RWPE1 (cell line): ENCODE data around the gene GUCY1A2.

ENCODE experiments used
- CTCF ChIA-PET: fragments of 350-600 bp; sonication (Branson Sonifier 250); formaldehyde crosslinking; extraction: SDS; loops from one replicate; lab custom pipeline; 2021; lab: Yijun Ruan, JAX
- POLR2A ChIA-PET: fragments of 400-600 bp; formaldehyde crosslinking; extraction: SDS; loops from one replicate; lab custom pipeline; 2020; ENCODE audit warnings: antibody characterized with exemption; ENCODE audit not compliant: low non-redundant PET; lab: Yijun Ruan, JAX
- DNase-seq: peaks from one replicate; pipeline ENCODE4 v3.0.0; 2012; ENCODE audit warnings: low spot score
- H3K27ac ChIP-seq: fragments of 450-650 bp; 2 replicates; pipeline ENCODE4 v1.5.1; 2017
- CTCF ChIP-seq: fragments of 450-650 bp; conservative IDR thresholded peaks from 2 replicates; pipeline ENCODE4 v1.5.1; 2017; ENCODE audit warnings: low read depth, mild to moderate bottlenecking

The GUCY1A2 gene

GRCh38 chr11:106770489-106771085 is 247.7 kb downstream of the GUCY1A2 start:
- TF ChIP-seq CTCF = no peak
- no peak overlapping the region for H3K27ac ChIP-seq
- ChIA-PET POLR2A (no interaction called here), CTCF (no interaction called here)
- no peak for DNase-seq

- no peak overlapping the region for H3K27ac ChIP-seq
- POLR2A ChIA-PET = no interaction called here
- DNase-seq = no peak
- TF ChIP-seq CTCF = no peak
- CTCF ChIA-PET = interaction anchor here (0.7 kb wide), 1 partner anchor 130 kb away, joined by 3 read pairs; no protein-coding TSS in a partner anchor
Measured at GRCh38 chr11:106765469-106766258, 252.6 kb downstream of the GUCY1A2 start.

- H3K27ac ChIP-seq = no peak overlapping the region
- ChIA-PET CTCF (no interaction called here), POLR2A (no interaction called here)
- TF ChIP-seq CTCF = no peak
- DNase-seq = no peak
Measured at GRCh38 chr11:106763501-106763900, 254.8 kb downstream of the GUCY1A2 start.

DNA sequence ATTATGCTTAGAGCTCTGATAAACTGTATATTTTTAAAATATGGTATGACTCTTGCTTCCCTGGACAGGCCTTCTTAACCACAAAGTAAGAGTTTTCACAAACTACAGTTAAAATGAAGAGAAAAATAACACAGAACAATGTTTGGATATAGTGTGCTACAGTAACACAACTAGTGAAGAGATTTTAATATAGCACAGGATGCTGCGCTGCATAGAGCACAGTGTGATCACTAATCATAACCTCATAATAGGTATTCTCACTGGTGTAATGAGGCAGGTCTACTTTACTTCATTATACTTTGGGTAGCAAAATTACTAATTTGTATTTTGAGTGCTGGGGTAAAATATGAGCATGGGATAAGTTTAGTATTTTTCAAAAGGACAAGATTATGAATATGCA is 256.5 kb downstream of the GUCY1A2 start:
- no peak for DNase-seq
- POLR2A ChIA-PET = no interaction called here
- no peak for TF ChIP-seq CTCF
- CTCF ChIA-PET = no interaction called here
- H3K27ac ChIP-seq = no peak overlapping the region

DNA sequence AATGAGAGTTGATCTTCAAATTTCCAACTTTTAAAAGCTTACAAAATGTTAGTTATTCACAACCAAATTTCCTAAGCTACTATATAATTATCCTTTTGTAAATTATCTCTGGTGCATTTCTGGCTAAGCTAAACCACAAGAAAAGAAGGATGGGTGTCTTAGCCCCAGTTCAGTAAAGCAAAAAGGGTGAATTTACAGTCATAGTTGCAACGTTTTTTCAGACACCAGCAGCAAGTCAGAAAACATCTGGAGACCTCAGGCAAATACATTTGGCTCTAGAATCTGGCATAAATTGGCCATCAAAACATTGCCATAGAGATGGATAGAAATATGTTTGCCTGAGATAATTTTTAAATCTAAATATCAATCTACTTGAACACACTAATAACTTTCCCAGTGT is 257.0 kb downstream of the GUCY1A2 start:
- no peak overlapping the region for H3K27ac ChIP-seq
- no peak for DNase-seq
- CTCF ChIA-PET = no interaction called here
- TF ChIP-seq CTCF = no peak
- POLR2A ChIA-PET = no interaction called here

DNA sequence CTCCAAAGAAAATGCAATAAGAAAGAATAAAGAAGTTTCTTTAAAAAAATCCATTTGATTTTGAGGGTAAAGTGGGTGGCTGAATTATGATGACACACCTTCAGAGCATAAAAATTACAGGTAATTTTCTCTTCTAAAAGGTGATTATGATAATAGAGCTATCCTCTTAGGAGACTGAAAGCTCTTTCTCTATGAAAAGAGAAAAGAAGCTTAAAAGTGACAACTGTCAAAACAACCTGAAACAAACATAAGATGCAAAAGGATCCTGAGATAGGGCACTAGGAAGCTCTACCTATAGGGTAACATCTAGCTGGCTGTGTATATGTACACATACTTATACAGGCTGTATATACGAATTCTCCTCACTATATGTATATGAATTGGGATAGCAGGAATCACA is 270.2 kb downstream of the GUCY1A2 start:
- ChIA-PET CTCF (no interaction called here), POLR2A (no interaction called here)
- no peak overlapping the region for H3K27ac ChIP-seq
- TF ChIP-seq CTCF = no peak
- no peak for DNase-seq
